ENCODE results near the gene PUM2. TPM values are rescaled to one million over a fixed set of nuclear protein-coding genes. Genes with fewer than 3 reads are reported as not detected.
A peak's percentile ranks its signal among the peaks of the same experiment; 100 is the strongest.
"Not testable (repeated sequence)": the region's sequence is repeated elsewhere in the genome, so short reads cannot be mapped to it uniquely, and the experiment has no call there.

The PUM2 gene
- total RNA-seq, 1 donor from 2014 or later: 130 TPM

- intact Hi-C loops (cut with micrococcal nuclease): no loop called here
- Mint-ChIP-seq H3K27me3 (peaks cover 21% of the 10 kb centered on the region), H3K9me3 (no peaks in the 10 kb centered on the region), H3K4me1 (no peaks in the 10 kb centered on the region), H3K36me3 (ENCODE audit: low read depth) (no peaks in the 10 kb centered on the region), H3K27ac (no peak overlapping the region), H3K4me3 (no peak overlapping the region)
- no peak for DNase-seq
These were observed 114.1 kb downstream of the PUM2 start for GRCh38 chr2:20236496-20236895.

GRCh38 chr2:20235655-20236305, 114.9 kb downstream of the PUM2 start:
- intact Hi-C loops (cut with micrococcal nuclease): no loop called here
- peaks cover 22% of the 10 kb centered on the region for H3K27me3 Mint-ChIP-seq
- DNase-seq: no peak

GRCh38 chr2:20234597-20234996, 116.0 kb downstream of the PUM2 start:
- H3K4me1 Mint-ChIP-seq; H3K9me3 Mint-ChIP-seq; H3K4me3 Mint-ChIP-seq; intact Hi-C loops (cut with micrococcal nuclease); H3K27ac Mint-ChIP-seq; H3K36me3 Mint-ChIP-seq (ENCODE audit: low read depth); DNase-seq: not testable (repeated sequence)
- H3K27me3 Mint-ChIP-seq: peaks cover 27% of the 10 kb centered on the region

More at GRCh38 chr2:20235655-20236305, 114.9 kb downstream of the PUM2 start:
- H3K36me3 Mint-ChIP-seq (ENCODE audit: low read depth): no peaks in the 10 kb centered on the region
- no peaks in the 10 kb centered on the region for H3K4me1 Mint-ChIP-seq
- H3K9me3 Mint-ChIP-seq: no peaks in the 10 kb centered on the region
- no peak overlapping the region for H3K4me3 Mint-ChIP-seq
- H3K27ac Mint-ChIP-seq: no peak overlapping the region

- no peak for DNase-seq
- no peak overlapping the region for H3K4me3 Mint-ChIP-seq
These were observed 117.8 kb downstream of the PUM2 start for GRCh38 chr2:20232837-20233207.

GRCh38 chr2:20231598-20232026, 119.0 kb downstream of the PUM2 start:
- Mint-ChIP-seq H3K9me3 (no peaks in the 10 kb centered on the region), H3K27me3 (peaks cover 30% of the 10 kb centered on the region), H3K4me3 (no peak overlapping the region), H3K36me3 (ENCODE audit: low read depth) (no peaks in the 10 kb centered on the region), H3K27ac (no peak overlapping the region), H3K4me1 (no peaks in the 10 kb centered on the region)
- intact Hi-C loops (cut with micrococcal nuclease): no loop called here
- no peak for DNase-seq

More at GRCh38 chr2:20232837-20233207, 117.8 kb downstream of the PUM2 start:
- H3K27ac Mint-ChIP-seq: no peak overlapping the region
- no peaks in the 10 kb centered on the region for H3K9me3 Mint-ChIP-seq
- no peaks in the 10 kb centered on the region for H3K36me3 Mint-ChIP-seq (ENCODE audit: low read depth)
- intact Hi-C loops (cut with micrococcal nuclease): no loop called here
- peaks cover 29% of the 10 kb centered on the region for H3K27me3 Mint-ChIP-seq
- no peaks in the 10 kb centered on the region for H3K4me1 Mint-ChIP-seq

GRCh38 chr2:20231159-20231558, 119.5 kb downstream of the PUM2 start:
- Mint-ChIP-seq H3K27me3 (peaks cover 30% of the 10 kb centered on the region), H3K27ac (no peak overlapping the region), H3K4me1 (no peaks in the 10 kb centered on the region), H3K9me3 (no peaks in the 10 kb centered on the region), H3K4me3 (no peak overlapping the region), H3K36me3 (ENCODE audit: low read depth) (no peaks in the 10 kb centered on the region)
- DNase-seq: no peak
- intact Hi-C loops (cut with micrococcal nuclease): no loop called here

- Mint-ChIP-seq H3K27ac (no peak overlapping the region), H3K36me3 (ENCODE audit: low read depth) (no peaks in the 10 kb centered on the region), H3K4me1 (peaks cover 5% of the 10 kb centered on the region), H3K4me3 (no peak overlapping the region), H3K27me3 (peaks cover 37% of the 10 kb centered on the region), H3K9me3 (no peaks in the 10 kb centered on the region)
- intact Hi-C loops (cut with micrococcal nuclease): no loop called here
- DNase-seq: no peak
These were observed 120.6 kb downstream of the PUM2 start for GRCh38 chr2:20230114-20230425.

- intact Hi-C loops (cut with micrococcal nuclease): no loop called here
- H3K36me3 Mint-ChIP-seq (ENCODE audit: low read depth): no peaks in the 10 kb centered on the region
- peaks cover 37% of the 10 kb centered on the region for H3K27me3 Mint-ChIP-seq
- DNase-seq: no peak
- no peak overlapping the region for H3K4me3 Mint-ChIP-seq
- peaks cover 5% of the 10 kb centered on the region for H3K4me1 Mint-ChIP-seq
- no peaks in the 10 kb centered on the region for H3K9me3 Mint-ChIP-seq
- H3K27ac Mint-ChIP-seq: no peak overlapping the region
These were observed 121.1 kb downstream of the PUM2 start for GRCh38 chr2:20229322-20230113.

GRCh38 chr2:20227894-20228505, 122.6 kb downstream of the PUM2 start:
- peaks cover 5% of the 10 kb centered on the region for H3K4me1 Mint-ChIP-seq
- intact Hi-C loops (cut with micrococcal nuclease): no loop called here
- H3K27ac Mint-ChIP-seq: no peak overlapping the region

GRCh38 chr2:20226152-20226545, 124.5 kb downstream of the PUM2 start:
- H3K4me3 Mint-ChIP-seq: peak overlapping the region; percentile 48
- peaks cover 5% of the 10 kb centered on the region for H3K4me1 Mint-ChIP-seq
- DNase-seq: no peak
- intact Hi-C loops (cut with micrococcal nuclease): no loop called here
- no peak overlapping the region for H3K27ac Mint-ChIP-seq
- no peaks in the 10 kb centered on the region for H3K9me3 Mint-ChIP-seq
- H3K27me3 Mint-ChIP-seq: peaks cover 56% of the 10 kb centered on the region
- H3K36me3 Mint-ChIP-seq (ENCODE audit: low read depth): no peaks in the 10 kb centered on the region

More at GRCh38 chr2:20227894-20228505, 122.6 kb downstream of the PUM2 start:
- DNase-seq: no peak
- no peaks in the 10 kb centered on the region for H3K9me3 Mint-ChIP-seq
- no peak overlapping the region for H3K4me3 Mint-ChIP-seq
- H3K36me3 Mint-ChIP-seq (ENCODE audit: low read depth): no peaks in the 10 kb centered on the region
- peaks cover 38% of the 10 kb centered on the region for H3K27me3 Mint-ChIP-seq

- intact Hi-C loops (cut with micrococcal nuclease): no loop called here
- Mint-ChIP-seq H3K27me3 (peaks cover 59% of the 10 kb centered on the region), H3K27ac (no peak overlapping the region), H3K4me3 (peak overlapping the region; percentile 69), H3K36me3 (ENCODE audit: low read depth) (no peaks in the 10 kb centered on the region), H3K4me1 (peaks cover 5% of the 10 kb centered on the region), H3K9me3 (no peaks in the 10 kb centered on the region)
- peak; percentile 83 for DNase-seq
These were observed 125.1 kb downstream of the PUM2 start for GRCh38 chr2:20225294-20226151.

- Mint-ChIP-seq H3K4me3 (peak within 1 kb of the TSS; percentile 69), H3K27ac (no peak within 1 kb of the TSS), H3K27me3 (peaks cover 63% of the 10 kb centered on the region), H3K4me1 (peaks cover 5% of the 10 kb centered on the region), H3K36me3 (ENCODE audit: low read depth) (no peaks in the 10 kb centered on the region), H3K9me3 (no peaks in the 10 kb centered on the region)
- peak; percentile 66 for DNase-seq
- intact Hi-C loops (cut with micrococcal nuclease): no loop called here
These were observed 125.8 kb downstream of the PUM2 start, which contains the start of gene SDC1 for GRCh38 chr2:20224716-20225293. Gene SDC1 (minus strand): TSS chr2:20225130. CDS start chr2:20224867, 263 bp downstream.

GRCh38 chr2:20224164-20224715, 126.4 kb downstream of the PUM2 start:
- Mint-ChIP-seq H3K9me3 (no peaks in the 10 kb centered on the region), H3K4me1 (peaks cover 5% of the 10 kb centered on the region), H3K36me3 (ENCODE audit: low read depth) (no peaks in the 10 kb centered on the region), H3K27ac (no peak overlapping the region), H3K27me3 (peaks cover 58% of the 10 kb centered on the region), H3K4me3 (no peak overlapping the region)
- DNase-seq: no peak
- intact Hi-C loops (cut with micrococcal nuclease): no loop called here

Measured in activated CD4-positive, alpha-beta T cell treated with anti-CD3 and anti-CD28 coated beads, Interleukin-2, amount 10 ng/mL, durations not matched to agents 24 days and 14 days (primary cell).